ENCODE results near the gene WDR55. TPM values are rescaled to one million over a fixed set of nuclear protein-coding genes. Genes with fewer than 3 reads are reported as not detected.
"Not testable (repeated sequence)": the region's sequence is repeated elsewhere in the genome, so short reads cannot be mapped to it uniquely, and the experiment has no call there.

Gene WDR55
- total and polyA plus RNA-seq, 7 experiments from 2014 or later = 10.5 to 47.6 (median 36.4) TPM

- Mint-ChIP-seq H3K4me1 (peaks cover 21 to 54% (median 40%) of the 10 kb centered on the region in 7 donors), H3K36me3 (peaks cover 0 to 19% (median 4%) of the 10 kb centered on the region in 5 donors), H3K4me3 (peak within 1 kb of the TSS; percentile 86 to 97 (median 93)), H3K27me3 (no peaks in the 10 kb centered on the region), H3K27ac (peak within 1 kb of the TSS; percentile 87 to 100 (median 93)), H3K9me3 (no peaks in the 10 kb centered on the region)
- ChIA-PET CTCF (interaction anchor here (0.5 to 1.0 kb wide), 4 partner anchors 39 to 133 kb away, joined by 3 read pairs; no protein-coding TSS in a partner anchor), POLR2A (interaction anchor here (0.7 to 3.5 kb wide), 16 partner anchors 8 to 997 kb away, joined by 3 to 26 read pairs (median 4); partner anchors contain the start of genes ANKHD1, APBB3, EIF4EBP3 and HARS1)
- H3K4me3 ChIP-seq (ENCODE audit: low read length) = peak within 1 kb of the TSS; percentile 66
- intact Hi-C loops (cut with micrococcal nuclease) = loop anchor here (1.0 to 5.0 kb wide), 18 partner anchors 8 to 1442 kb away; partner anchors contain the start of genes ANKHD1 (in 2 of the 2), APBB3 (in 2 of the 2), CYSTM1 (in 2 of the 2) and EIF4EBP3 (in 2 of the 2)
- peaks cover 6% of the 10 kb centered on the region in 2 donors for H3K4me1 ChIP-seq (ENCODE audit: control insufficient read depth in 2 of 2, insufficient read depth in 2 of 2, low read length in 2 of 2)
- peaks cover 0 to 26% (median 0%) of the 10 kb centered on the region in 3 experiments for H3K36me3 ChIP-seq (ENCODE audit: control insufficient read depth in 2 of 3, insufficient read depth in 3 of 3, low read length in 3 of 3)
- no peaks in the 10 kb centered on the region for H3K9me3 ChIP-seq (ENCODE audit: control insufficient read depth in 2 of 3, low read length in 3 of 3)
- no peaks in the 10 kb centered on the region for H3K27me3 ChIP-seq (ENCODE audit: control insufficient read depth in 2 of 2, insufficient read depth in 2 of 2, low read length in 2 of 2)
- DNase-seq = peak; percentile 89 to 96 (median 94)
- peak within 1 kb of the TSS; percentile 79 for H3K27ac ChIP-seq (ENCODE audit: low read depth, low read length)
- ATAC-seq = peak; percentile 99
Measured at GRCh38 chr5:140639148-140639981, 25.3 kb upstream of the WDR55 start, which contains the start of gene TMCO6. Gene TMCO6, plus strand, starts transcription at chr5:140639451. Its CDS starts 77 bp downstream, at chr5:140639528.

- Mint-ChIP-seq H3K36me3 (peaks cover 0 to 25% (median 6%) of the 10 kb centered on the region in 5 donors), H3K27ac (peak overlapping the region in 6 of 9 donors; percentile 3 to 90 (median 24)), H3K9me3 (no peaks in the 10 kb centered on the region), H3K4me1 (peaks cover 32 to 74% (median 58%) of the 10 kb centered on the region in 7 donors), H3K4me3 (peak overlapping the region in 2 of 10 donors; percentile 23 to 90), H3K27me3 (no peaks in the 10 kb centered on the region)
- ChIA-PET CTCF (interaction anchor here (0.6 to 1.6 kb wide), 2 partner anchors 56 to 69 kb away, joined by 3 to 5 read pairs; no protein-coding TSS in a partner anchor), POLR2A (interaction anchor here (1.3 kb wide), 1 partner anchor 240 kb away, joined by 3 read pairs; the partner anchor contains the start of gene ANKHD1)
- DNase-seq (no peak), ATAC-seq (no peak)
- Histone ChIP-seq H3K27me3 (ENCODE audit: control insufficient read depth in 2 of 2, insufficient read depth in 2 of 2, low read length in 2 of 2) (no peaks in the 10 kb centered on the region), H3K36me3 (ENCODE audit: control insufficient read depth in 2 of 3, insufficient read depth in 3 of 3, low read length in 3 of 3) (peaks cover 0 to 40% (median 0%) of the 10 kb centered on the region in 3 experiments), H3K27ac (ENCODE audit: low read depth, low read length) (no peak overlapping the region), H3K9me3 (ENCODE audit: control insufficient read depth in 2 of 3, low read length in 3 of 3) (no peaks in the 10 kb centered on the region), H3K4me1 (ENCODE audit: control insufficient read depth in 2 of 2, insufficient read depth in 2 of 2, low read length in 2 of 2) (peaks cover 12 to 14% of the 10 kb centered on the region in 2 donors), H3K4me3 (ENCODE audit: low read length) (no peak overlapping the region)
- intact Hi-C loops (cut with micrococcal nuclease) = no loop called here
Measured at GRCh38 chr5:140641716-140642115, 23.0 kb upstream of the WDR55 start.

- peaks cover 0 to 26% (median 6%) of the 10 kb centered on the region in 5 donors for H3K36me3 Mint-ChIP-seq
- DNase-seq = no peak
- POLR2A ChIA-PET = interaction anchor here (0.6 to 2.0 kb wide), 4 partner anchors 54 to 95 kb away, joined by 3 to 7 read pairs (median 4); partner anchors contain the start of gene EIF4EBP3
- Histone ChIP-seq H3K27me3 (ENCODE audit: control insufficient read depth in 2 of 2, insufficient read depth in 2 of 2, low read length in 2 of 2) (no peaks in the 10 kb centered on the region), H3K9me3 (ENCODE audit: control insufficient read depth in 2 of 3, low read length in 3 of 3) (no peaks in the 10 kb centered on the region), H3K36me3 (ENCODE audit: control insufficient read depth in 2 of 3, insufficient read depth in 3 of 3, low read length in 3 of 3) (peaks cover 0 to 40% (median 0%) of the 10 kb centered on the region in 3 experiments), H3K4me3 (ENCODE audit: low read length) (no peak overlapping the region), H3K27ac (ENCODE audit: low read depth, low read length) (no peak overlapping the region), H3K4me1 (ENCODE audit: control insufficient read depth in 2 of 2, insufficient read depth in 2 of 2, low read length in 2 of 2) (peaks cover 13 to 16% of the 10 kb centered on the region in 2 donors)
- peaks cover 35 to 80% (median 64%) of the 10 kb centered on the region in 7 donors for H3K4me1 Mint-ChIP-seq
- intact Hi-C loops (cut with micrococcal nuclease) = no loop called here
- no peak for ATAC-seq
- CTCF ChIA-PET = interaction anchor here (1.6 kb wide), 1 partner anchor 68 kb away, joined by 5 read pairs; no protein-coding TSS in a partner anchor
- H3K9me3 Mint-ChIP-seq = peaks cover 0 to 2% (median 0%) of the 10 kb centered on the region in 11 donors
- H3K4me3 Mint-ChIP-seq = no peak overlapping the region
- H3K27me3 Mint-ChIP-seq = no peaks in the 10 kb centered on the region
- peak overlapping the region in 3 of 9 donors; percentile 18 to 36 (median 23) for H3K27ac Mint-ChIP-seq
Measured at GRCh38 chr5:140642718-140643117, 22.0 kb upstream of the WDR55 start.

DNA sequence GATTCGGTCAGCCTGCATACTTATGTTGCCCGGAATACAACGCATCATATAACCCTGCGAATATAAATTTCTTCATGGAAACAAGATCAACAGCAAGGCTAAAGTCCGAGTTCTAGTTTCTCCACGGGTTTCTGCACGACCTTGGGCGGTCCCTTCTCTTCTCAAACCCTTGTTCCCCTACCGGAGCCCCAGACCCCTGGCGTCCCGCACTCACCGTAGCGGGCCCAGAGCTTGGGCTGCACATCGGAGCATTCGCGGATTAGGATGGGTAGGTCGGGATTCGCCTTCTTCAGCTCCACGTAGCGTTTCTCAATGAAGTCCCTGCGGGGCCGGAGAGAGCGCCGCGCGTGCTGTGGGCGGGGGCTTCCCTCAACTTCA, 17.7 kb upstream of the WDR55 start:
- ATAC-seq (no peak), DNase-seq (no peak)
- H3K27ac Mint-ChIP-seq = peak overlapping the region; percentile 93 to 100 (median 99)
- H3K4me3 ChIP-seq (ENCODE audit: low read length) = peak overlapping the region; percentile 80
- peaks cover 6 to 34% (median 27%) of the 10 kb centered on the region in 5 donors for H3K36me3 Mint-ChIP-seq
- H3K27me3 Mint-ChIP-seq = no peaks in the 10 kb centered on the region
- CTCF ChIA-PET = interaction anchor here (0.6 to 1.8 kb wide), 9 partner anchors 18 to 920 kb away, joined by 3 to 11 read pairs (median 4); partner anchors contain the start of genes DND1, EIF4EBP3 and SRA1
- peak overlapping the region; percentile 88 to 100 (median 98) for H3K4me3 Mint-ChIP-seq
- H3K9me3 Mint-ChIP-seq = peaks cover 0 to 5% (median 0%) of the 10 kb centered on the region in 11 donors
- peak overlapping the region; percentile 95 for H3K27ac ChIP-seq (ENCODE audit: low read depth, low read length)
- H3K9me3 ChIP-seq (ENCODE audit: control insufficient read depth in 2 of 3, low read length in 3 of 3) = no peaks in the 10 kb centered on the region
- peaks cover 18% of the 10 kb centered on the region in 2 donors for H3K4me1 ChIP-seq (ENCODE audit: control insufficient read depth in 2 of 2, insufficient read depth in 2 of 2, low read length in 2 of 2)
- H3K4me1 Mint-ChIP-seq = peaks cover 32 to 72% (median 61%) of the 10 kb centered on the region in 7 donors
- H3K27me3 ChIP-seq (ENCODE audit: control insufficient read depth in 2 of 2, insufficient read depth in 2 of 2, low read length in 2 of 2) = no peaks in the 10 kb centered on the region
- intact Hi-C loops (cut with micrococcal nuclease) = loop anchor here (1.0 to 2.0 kb wide), 12 partner anchors 8 to 536 kb away; partner anchors contain the start of genes ANKHD1 (in 2 of the 2), APBB3 (in 2 of the 2), HARS1 (in 2 of the 2) and HARS2 (in 2 of the 2)
- H3K36me3 ChIP-seq (ENCODE audit: control insufficient read depth in 2 of 3, insufficient read depth in 3 of 3, low read length in 3 of 3) = peaks cover 2 to 62% (median 16%) of the 10 kb centered on the region in 3 experiments
- POLR2A ChIA-PET = interaction anchor here (0.6 to 4.9 kb wide), 42 partner anchors 8 to 673 kb away, joined by 3 to 51 read pairs (median 6); partner anchors contain the start of genes ANKHD1, APBB3, CD14 and EIF4EBP3

DNA sequence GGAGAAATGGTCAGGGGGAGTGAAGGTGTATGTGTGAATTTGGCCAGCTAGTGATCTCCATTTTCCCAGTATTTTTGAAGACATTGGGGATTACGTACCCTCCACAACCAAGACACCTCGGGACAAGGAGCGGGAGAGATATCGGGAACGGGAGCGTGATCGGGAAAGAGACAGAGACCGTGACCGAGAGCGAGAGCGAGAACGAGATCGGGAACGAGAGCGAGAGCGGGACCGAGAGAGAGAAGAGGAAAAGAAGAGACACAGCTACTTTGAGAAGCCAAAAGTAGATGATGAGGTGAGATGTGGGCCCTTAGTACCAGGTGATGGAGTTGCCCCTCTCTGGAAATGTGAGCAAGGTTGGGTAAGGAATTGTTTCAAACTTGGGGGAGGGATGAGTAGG, 5.8 kb upstream of the WDR55 start:
- ATAC-seq = no peak
- intact Hi-C loops (cut with micrococcal nuclease) = no loop called here
- CTCF ChIA-PET = no interaction called here
- Histone ChIP-seq H3K4me3 (ENCODE audit: low read length) (no peak overlapping the region), H3K36me3 (ENCODE audit: control insufficient read depth in 2 of 3, insufficient read depth in 3 of 3, low read length in 3 of 3) (peaks cover 39 to 86% (median 50%) of the 10 kb centered on the region in 3 experiments), H3K4me1 (ENCODE audit: control insufficient read depth in 2 of 2, insufficient read depth in 2 of 2, low read length in 2 of 2) (no peaks in the 10 kb centered on the region), H3K27ac (ENCODE audit: low read depth, low read length) (no peak overlapping the region), H3K9me3 (ENCODE audit: control insufficient read depth in 2 of 3, low read length in 3 of 3) (no peaks in the 10 kb centered on the region), H3K27me3 (ENCODE audit: control insufficient read depth in 2 of 2, insufficient read depth in 2 of 2, low read length in 2 of 2) (no peaks in the 10 kb centered on the region)
- no peaks in the 10 kb centered on the region for H3K27me3 Mint-ChIP-seq
- POLR2A ChIA-PET = interaction anchor here (1.6 kb wide), 1 partner anchor 12 kb away, joined by 12 read pairs; the partner anchor contains the start of genes IK and NDUFA2
- peaks cover 0 to 1% (median 0%) of the 10 kb centered on the region in 11 donors for H3K9me3 Mint-ChIP-seq
- H3K36me3 Mint-ChIP-seq = peaks cover 23 to 67% (median 49%) of the 10 kb centered on the region in 5 donors
- peak overlapping the region in 6 of 9 donors; percentile 4 to 84 (median 50) for H3K27ac Mint-ChIP-seq
- peaks cover 7 to 18% (median 11%) of the 10 kb centered on the region in 7 donors for H3K4me1 Mint-ChIP-seq
- H3K4me3 Mint-ChIP-seq = no peak overlapping the region
- DNase-seq = no peak

- H3K4me1 ChIP-seq (ENCODE audit: control insufficient read depth in 2 of 2, insufficient read depth in 2 of 2, low read length in 2 of 2); CTCF ChIA-PET; H3K4me3 ChIP-seq (ENCODE audit: low read length); H3K9me3 Mint-ChIP-seq; H3K27ac ChIP-seq (ENCODE audit: low read depth, low read length); intact Hi-C loops (cut with micrococcal nuclease); DNase-seq; H3K27me3 ChIP-seq (ENCODE audit: control insufficient read depth in 2 of 2, insufficient read depth in 2 of 2, low read length in 2 of 2); H3K27me3 Mint-ChIP-seq; H3K9me3 ChIP-seq (ENCODE audit: control insufficient read depth in 2 of 3, low read length in 3 of 3); H3K4me3 Mint-ChIP-seq; ATAC-seq: not testable (repeated sequence)
- Mint-ChIP-seq H3K27ac (peak overlapping the region in 3 of 9 donors; percentile 27 to 34 (median 29)), H3K36me3 (peaks cover 24 to 53% (median 36%) of the 10 kb centered on the region in 5 donors), H3K4me1 (peaks cover 3 to 18% (median 14%) of the 10 kb centered on the region in 7 donors)
- POLR2A ChIA-PET = interaction anchor here (1.5 kb wide), 1 partner anchor 13 kb away, joined by 3 read pairs; the partner anchor contains the start of genes IK and NDUFA2
- H3K36me3 ChIP-seq (ENCODE audit: control insufficient read depth in 2 of 3, insufficient read depth in 3 of 3, low read length in 3 of 3) = peaks cover 26 to 76% (median 36%) of the 10 kb centered on the region in 3 experiments
Measured at GRCh38 chr5:140660371-140660770, 4.3 kb upstream of the WDR55 start.

All from naive thymus-derived CD4-positive, alpha-beta T cell (primary cell).